ENCODE measurements around the gene GLA. TPM values are rescaled to one million over a fixed set of nuclear protein-coding genes. Genes with fewer than 3 reads are reported as not detected.

The GLA gene
- total and polyA plus RNA-seq, 4 donors, result 9.5 to 16.3 (median 13.2) TPM

- Histone ChIP-seq H3K9me3 (ENCODE audit: control insufficient read depth in 4 of 4, low read length in 3 of 4) (no peaks in the 10 kb centered on the region), H3K4me1 (ENCODE audit: control insufficient read depth in 4 of 4, insufficient read depth in 4 of 4, low read length in 3 of 4) (peaks cover 0 to 5% (median 2%) of the 10 kb centered on the region in 4 donors), H3K27ac (ENCODE audit: low read depth in 1 of 2, low read length in 2 of 2) (peak within 1 kb of the TSS in 1 of 2 donors; percentile 57), H3K36me3 (ENCODE audit: control insufficient read depth in 4 of 4, insufficient read depth in 3 of 4, low read depth in 1 of 4, low read length in 3 of 4) (peaks cover 0 to 6% (median 4%) of the 10 kb centered on the region in 4 donors), H3K27me3 (ENCODE audit: control insufficient read depth in 4 of 4, insufficient read depth in 4 of 4, low read length in 3 of 4) (no peaks in the 10 kb centered on the region), H3K9ac (ENCODE audit: low read depth in 1 of 2, low read length in 2 of 2) (peak within 1 kb of the TSS; percentile 28 to 51), H3K4me3 (ENCODE audit: low read depth in 1 of 3, low read length in 3 of 3) (peak within 1 kb of the TSS; percentile 43 to 89 (median 57))
- 1% methylated on average over 47 of the region's 47 CpGs for WGBS
- DNase-seq (ENCODE audit: low spot score), result peak; percentile 81
- peak; percentile 44 to 87 for TF ChIP-seq GABPA (IDR thresholded peaks at IDR 0.05 in 1 of 2, conservative IDR thresholded peaks at IDR 0.05 in 1 of 2)
- no peak for TF ChIP-seq HNF4G (IDR thresholded peaks at IDR 0.05)
- TF ChIP-seq YY1 (IDR thresholded peaks at IDR 0.05), result peak; percentile 62
- TF ChIP-seq, protein P1, sequence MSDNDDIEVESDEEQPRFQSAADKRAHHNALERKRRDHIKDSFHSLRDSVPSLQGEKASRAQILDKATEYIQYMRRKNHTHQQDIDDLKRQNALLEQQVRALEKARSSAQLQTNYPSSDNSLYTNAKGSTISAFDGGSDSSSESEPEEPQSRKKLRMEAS (IDR thresholded peaks at IDR 0.05), result peak; percentile 54
- peak; percentile 87 for TF ChIP-seq REST (IDR thresholded peaks at IDR 0.05)
- peak; percentile 60 for TF ChIP-seq CTCF (IDR thresholded peaks at IDR 0.05; ENCODE audit: low read depth, low read length, missing input control)
- TF ChIP-seq JUND (IDR thresholded peaks at IDR 0.05), result no peak
- TF ChIP-seq, protein P2, sequence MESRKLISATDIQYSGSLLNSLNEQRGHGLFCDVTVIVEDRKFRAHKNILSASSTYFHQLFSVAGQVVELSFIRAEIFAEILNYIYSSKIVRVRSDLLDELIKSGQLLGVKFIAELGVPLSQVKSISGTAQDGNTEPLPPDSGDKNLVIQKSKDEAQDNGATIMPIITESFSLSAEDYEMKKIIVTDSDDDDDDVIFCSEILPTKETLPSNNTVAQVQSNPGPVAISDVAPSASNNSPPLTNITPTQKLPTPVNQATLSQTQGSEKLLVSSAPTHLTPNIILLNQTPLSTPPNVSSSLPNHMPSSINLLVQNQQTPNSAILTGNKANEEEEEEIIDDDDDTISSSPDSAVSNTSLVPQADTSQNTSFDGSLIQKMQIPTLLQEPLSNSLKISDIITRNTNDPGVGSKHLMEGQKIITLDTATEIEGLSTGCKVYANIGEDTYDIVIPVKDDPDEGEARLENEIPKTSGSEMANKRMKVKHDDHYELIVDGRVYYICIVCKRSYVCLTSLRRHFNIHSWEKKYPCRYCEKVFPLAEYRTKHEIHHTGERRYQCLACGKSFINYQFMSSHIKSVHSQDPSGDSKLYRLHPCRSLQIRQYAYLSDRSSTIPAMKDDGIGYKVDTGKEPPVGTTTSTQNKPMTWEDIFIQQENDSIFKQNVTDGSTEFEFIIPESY (IDR thresholded peaks at IDR 0.05), result no peak
- TF ChIP-seq RAD21 (IDR thresholded peaks at IDR 0.05), result peak; percentile 35 to 60
- peak; percentile 97 for TF ChIP-seq TAF1 (conservative IDR thresholded peaks at IDR 0.05)
- peak; percentile 40 for TF ChIP-seq SP1 (IDR thresholded peaks at IDR 0.05)
- TF ChIP-seq EGR1 (IDR thresholded peaks at IDR 0.05; ENCODE audit: low read depth in 2 of 2), result peak in 1 of 2 donors; percentile 36
- no peak for TF ChIP-seq FOXA1 (IDR thresholded peaks at IDR 0.05)
- no peak for TF ChIP-seq RXRA (IDR thresholded peaks at IDR 0.05)
These were observed 16.8 kb downstream of the GLA start, which contains the start of gene RPL36A for GRCh38 chrX:101390664-101391525. Gene RPL36A, plus strand, starts transcription at chrX:101391011. Its CDS starts 33 bp downstream, at chrX:101391044.

Measured in liver (tissue), 9 donors.